Fibroblast of lung (primary cell): Measurements from ENCODE around the gene MICA.
"Not testable (repeated sequence)": the region's sequence is repeated elsewhere in the genome, so short reads cannot be mapped to it uniquely, and the experiment has no call there.

Experiments used
- CTCF ChIP-seq, 2 donors: IDR thresholded peaks in 1 of 2; conservative IDR thresholded peaks in 1 of 2; 1 replicate in 1 of 2; 2 replicates in 1 of 2; pipeline ENCODE4 v1.5.1; 2011 to 2012; ENCODE audit warnings: low read length in 2 of 2, control low read depth in 1 of 2, inconsistent platforms in 1 of 2, low read depth in 1 of 2, mild to moderate bottlenecking in 1 of 2
- EZH2 ChIP-seq: IDR thresholded peaks from 2 replicates; pipeline ENCODE4 v1.5.1; 2012; ENCODE audit warnings: low read length, control low read depth, mild to moderate bottlenecking; ENCODE audit errors: missing control alignments

GRCh38 chr6:31446999-31447789 lies 43.8 kb downstream of the MICA start:
- not testable (repeated sequence) for TF ChIP-seq CTCF (conservative IDR thresholded peaks at IDR 0.05 in 1 of 2, IDR thresholded peaks at IDR 0.05 in 1 of 2; ENCODE audit: low read depth in 1 of 2, low read length in 2 of 2); EZH2
